Hematopoietic multipotent progenitor cell treated with erythropoietin and hydrocortisone succinate and interleukin-3 and kit ligand, for 4 days (in vitro differentiated cells): Measurements from ENCODE around the gene MAPKAP1.
"Not testable (repeated sequence)": the region's sequence is repeated elsewhere in the genome, so short reads cannot be mapped to it uniquely, and the experiment has no call there.

Experiments
- DNase-seq: peaks from one replicate; pipeline ENCODE4 v3.0.0-alpha.2; 2015

The MAPKAP1 gene

GRCh38 chr9:125405938-125406809, 300.8 kb downstream of the MAPKAP1 start:
- no peak for DNase-seq

GRCh38 chr9:125404733-125405132, 302.3 kb downstream of the MAPKAP1 start:
- no peak for DNase-seq

DNA sequence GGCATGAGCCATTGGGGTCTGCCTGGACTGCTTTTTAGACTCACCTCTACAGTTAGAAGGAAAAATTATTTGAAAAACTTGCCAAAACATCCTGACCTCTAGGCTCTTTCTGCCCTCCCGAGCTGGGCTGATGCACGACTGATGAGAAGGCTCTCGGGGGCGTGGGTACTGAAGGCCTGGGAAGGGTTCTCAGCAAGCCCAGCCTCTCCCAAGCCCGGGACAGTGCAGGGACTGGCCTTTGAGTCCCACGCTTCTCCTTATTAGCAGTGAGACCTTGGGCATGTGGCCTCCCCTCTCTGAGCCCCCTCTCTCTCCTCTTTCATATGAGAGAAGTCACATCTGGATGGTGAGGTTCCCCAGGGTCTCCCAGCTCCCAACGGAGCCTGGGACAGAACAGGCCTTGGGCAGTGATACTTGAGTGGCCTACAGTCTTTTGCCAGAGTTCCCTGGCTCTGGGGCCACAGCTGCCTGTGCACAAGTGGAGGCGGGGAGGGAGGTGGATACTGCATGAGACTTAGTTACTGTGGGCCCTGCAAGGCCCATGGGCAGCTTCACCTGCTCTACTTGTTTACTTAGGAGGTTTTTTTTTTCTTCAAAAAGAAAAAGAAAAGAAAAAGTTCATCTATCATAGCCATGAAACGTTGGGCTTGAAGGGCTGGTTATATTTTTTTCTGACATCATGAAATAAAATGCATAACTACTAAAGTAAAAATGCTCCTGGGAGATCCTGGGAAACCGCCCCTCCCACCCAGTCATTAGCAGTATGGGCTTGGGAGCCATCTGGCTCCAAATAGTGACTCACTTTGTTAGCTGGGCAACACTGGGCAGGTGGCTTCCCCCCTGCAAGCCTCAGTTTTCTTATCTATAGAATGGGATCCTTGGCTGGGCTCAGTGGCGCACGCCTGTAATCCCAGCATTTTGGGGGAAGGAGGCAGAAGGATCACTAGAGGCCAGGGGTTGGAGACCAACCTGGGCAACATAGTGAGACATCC, 306.0 kb downstream of the MAPKAP1 start:
- no peak for DNase-seq

- DNase-seq = not testable (repeated sequence)
Observed at GRCh38 chr9:125400232-125400631, 306.8 kb downstream of the MAPKAP1 start.

DNA sequence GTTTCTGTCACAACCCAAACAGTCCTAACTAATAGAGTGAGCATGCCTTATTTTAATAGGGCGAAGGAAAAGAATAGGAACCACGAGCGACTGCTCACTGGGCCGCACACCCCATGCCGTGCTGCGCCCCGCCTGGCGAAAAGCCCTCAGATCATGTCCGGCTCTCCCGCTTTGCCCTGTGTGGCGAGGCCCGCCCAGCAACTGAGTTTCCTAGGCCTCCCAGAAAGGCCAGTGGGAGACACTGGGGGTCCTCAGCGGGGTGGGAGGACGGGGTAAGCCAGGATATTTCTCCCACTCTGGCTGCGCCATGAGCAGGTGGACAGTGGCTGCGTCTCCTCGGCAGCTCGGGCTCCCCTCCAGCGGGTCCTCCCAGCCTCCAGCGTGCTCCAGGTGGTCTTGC, 307.3 kb downstream of the MAPKAP1 start:
- no peak for DNase-seq

DNA sequence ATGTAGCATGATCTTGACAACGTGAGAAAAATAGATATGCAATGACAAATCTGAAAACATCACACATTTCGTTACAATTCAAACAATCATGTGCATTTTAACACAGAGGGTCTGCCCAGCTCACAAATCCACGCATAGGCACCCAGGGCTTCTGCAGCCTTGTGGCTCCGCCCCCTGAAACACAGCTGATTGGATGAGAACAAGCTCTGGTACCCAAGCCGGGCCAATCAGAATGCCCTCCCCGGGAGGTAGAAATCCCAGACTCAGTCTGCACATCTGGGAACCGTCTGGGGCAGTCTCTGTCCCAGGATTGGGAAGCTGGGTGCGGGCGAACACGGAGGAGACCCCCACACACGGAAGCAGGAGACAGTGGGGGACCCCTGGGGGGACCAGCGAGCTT, 307.8 kb downstream of the MAPKAP1 start:
- DNase-seq = no peak

GRCh38 chr9:125398243-125398642, 308.8 kb downstream of the MAPKAP1 start:
- DNase-seq = no peak

GRCh38 chr9:125397736-125398135, 309.3 kb downstream of the MAPKAP1 start:
- no peak for DNase-seq

DNA sequence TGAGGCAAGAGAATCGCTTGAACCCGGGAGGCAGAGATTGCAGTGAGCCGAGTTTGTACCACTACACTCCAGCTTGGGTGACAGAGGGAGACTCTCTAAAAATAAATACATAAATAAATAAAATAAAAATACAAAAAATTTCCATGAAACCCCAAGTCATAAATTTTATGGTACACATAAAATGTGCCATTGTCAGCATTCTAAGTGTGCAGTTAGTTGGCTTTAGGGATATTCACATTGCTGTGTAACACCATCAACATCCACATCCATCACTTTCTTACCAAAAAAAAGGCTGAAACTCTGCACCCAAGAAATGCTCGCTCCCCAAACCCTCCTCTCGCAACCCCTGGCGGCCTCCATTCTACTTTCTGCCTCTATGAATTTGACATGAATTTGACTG, 310.2 kb downstream of the MAPKAP1 start:
- DNase-seq = no peak

- no peak for DNase-seq
Observed at GRCh38 chr9:125393426-125393825, 313.6 kb downstream of the MAPKAP1 start.

DNA sequence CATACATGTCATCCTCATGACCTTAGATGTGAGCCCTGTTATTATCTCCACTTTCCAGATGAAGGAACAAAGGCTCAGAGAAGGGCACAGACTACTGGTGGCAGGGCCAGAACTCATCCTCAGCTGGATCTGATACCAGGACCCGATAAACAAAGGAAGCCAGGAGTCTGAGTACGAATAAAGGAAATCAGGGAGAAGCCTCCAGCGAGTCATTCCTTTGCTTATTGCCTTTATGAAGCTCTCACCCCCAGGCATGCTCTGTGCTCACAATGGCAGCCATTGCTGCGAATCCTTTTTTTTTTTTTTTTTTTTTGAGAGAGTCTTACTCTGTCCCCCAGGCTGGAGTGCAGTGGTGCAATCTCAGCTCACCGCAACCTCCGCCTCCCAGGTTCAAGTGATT, 315.3 kb downstream of the MAPKAP1 start:
- DNase-seq = no peak

- DNase-seq = no peak
Observed at GRCh38 chr9:125388978-125389377, 318.0 kb downstream of the MAPKAP1 start.

DNA sequence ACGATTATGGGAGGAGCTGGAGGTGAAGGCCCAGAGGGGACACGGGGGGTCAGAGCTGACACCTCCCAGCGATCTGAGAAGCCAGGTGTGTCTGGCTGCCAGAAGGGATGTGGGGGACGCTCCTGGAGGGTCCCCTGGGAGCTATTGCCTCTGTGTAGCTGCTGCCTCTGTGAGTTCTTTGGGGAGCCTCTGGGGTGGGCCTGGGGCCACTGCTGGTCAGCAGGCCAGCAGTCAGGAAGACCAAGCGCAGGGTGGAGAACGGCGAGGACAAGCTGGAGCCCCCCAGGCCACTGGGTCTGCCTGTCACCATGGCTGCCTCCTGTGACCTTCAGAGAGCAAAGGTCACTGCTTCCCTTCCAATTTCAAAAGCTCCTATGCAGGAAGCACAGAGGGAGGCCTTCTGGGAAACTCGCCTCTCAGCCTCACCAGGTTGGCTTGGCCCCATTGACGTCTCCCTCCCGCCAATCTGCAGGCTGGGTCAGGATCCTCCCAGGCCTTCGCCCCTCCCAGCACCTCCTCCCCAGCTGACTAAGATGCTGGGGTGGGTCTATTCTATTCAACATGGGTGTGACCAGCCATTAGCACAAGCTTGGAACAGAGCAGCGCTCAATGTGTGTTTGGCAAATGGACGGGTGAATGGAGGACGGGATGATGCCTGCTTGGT, 319.0 kb downstream of the MAPKAP1 start:
- DNase-seq = no peak
